K562 (cell line): ENCODE data around the gene BAZ2A. TPM values are rescaled to one million over a fixed set of nuclear protein-coding genes. Genes with fewer than 3 reads are reported as not detected.
A peak's percentile ranks its signal among the peaks of the same experiment; 100 is the strongest.

Experiments
- ATAC-seq: fragments of 200-7000 bp; cut with Tn5 transposase; 3 replicates; pipeline ENCODE4 v1.9.1; 2020; ENCODE audit warnings: moderate library complexity
- BruUV-seq: library from RNA; stranded (reverse); fragments of 400-500 nt; replicated peaks from 2 replicates; lab custom pipeline; 2021; lab: Mats Ljungman, UMichigan
- CTCF ChIA-PET: fragments of 300-600 bp; formaldehyde crosslinking; extraction: SDS; loops from one replicate; lab custom pipeline; 2021; ENCODE audit warnings: low intra/inter-chr PET ratio; lab: Yijun Ruan, JAX
- POLR2A ChIA-PET: fragments of 300-600, 350-650 bp; sonication (Branson Sonifier 250); formaldehyde crosslinking; extraction: SDS; loops from one replicate; lab custom pipeline; 2021; ENCODE audit warnings: antibody characterized with exemption, inconsistent platforms; lab: Yijun Ruan, JAX
- DNase-seq, 4 experiments: peaks; one replicate each; pipeline versions ENCODE4 v3.0.0 to v3.0.0-alpha.2; 2011 to 2018; ENCODE audit warnings: low spot score in 3 of 4, mixed read lengths in 3 of 4; ENCODE audit errors: extremely low read depth in 1 of 4
- FAIRE-seq: peaks from 2 replicates; lab custom pipeline; 2011; peaks lifted over from hg19 to GRCh38; lab: Jason Lieb, UNC
- H2AFZ ChIP-seq: 2 replicates; pipeline ENCODE4 v1.6.0; 2011; ENCODE audit warnings: low read depth, low read length, control low read depth, inconsistent platforms
- H3K27ac ChIP-seq: fragments of 200-600 bp; 3 replicates; pipeline ENCODE4 v1.8.0; 2011; ENCODE audit warnings: low read depth, mild to moderate bottlenecking, control low read depth, inconsistent platforms, low read length, moderate library complexity, mixed read lengths; ENCODE audit errors: extremely low read depth
- H3K27me3 ChIP-seq, 2 experiments: fragments of 300-600 bp in 1 of 2; 2 replicates in 1 of 2; 3 replicates in 1 of 2; pipeline versions ENCODE4 v1.6.0 to v1.8.0; 2011; ENCODE audit warnings: inconsistent platforms in 2 of 2, low read length in 2 of 2, mild to moderate bottlenecking in 1 of 2, mixed read lengths in 1 of 2, moderate library complexity in 1 of 2; ENCODE audit not compliant: control insufficient read depth in 2 of 2, insufficient read depth in 2 of 2
- H3K36me3 ChIP-seq: fragments of 300-600 bp; 3 replicates; pipeline ENCODE4 v1.8.0; 2011; ENCODE audit warnings: mild to moderate bottlenecking, low read length, inconsistent platforms; ENCODE audit not compliant: control insufficient read depth, insufficient read depth
- H3K4me1 ChIP-seq, 2 experiments: fragments of 200-600 bp in 1 of 2; replicated peaks in 1 of 2; 2 replicates in 1 of 2; 3 replicates in 1 of 2; pipeline versions ENCODE4 v1.5.1 to v1.8.0; 2011; ENCODE audit warnings: inconsistent platforms in 2 of 2, low read length in 2 of 2, mild to moderate bottlenecking in 1 of 2, mixed read lengths in 1 of 2, moderate library complexity in 1 of 2; ENCODE audit not compliant: control insufficient read depth in 2 of 2, insufficient read depth in 2 of 2
- H3K4me2 ChIP-seq: 2 replicates; pipeline ENCODE4 v1.6.1; 2011; ENCODE audit warnings: low read length, control low read depth, inconsistent platforms, mixed read lengths; ENCODE audit not compliant: insufficient read depth
- H3K4me3 ChIP-seq: fragments of 200-600 bp; sonication (generic), shearing (Covaris generic); 2 replicates; pipeline ENCODE4 v1.5.1; 2016; ENCODE audit warnings: control low read depth, inconsistent platforms
- H3K79me2 ChIP-seq: fragments of 200-600 bp; 3 replicates; pipeline ENCODE4 v1.8.0; 2011; ENCODE audit warnings: low read length, inconsistent platforms; ENCODE audit not compliant: control insufficient read depth, insufficient read depth
- H3K9ac ChIP-seq, 2 experiments: 2 replicates each; pipeline versions ENCODE4 v1.6.0 to v1.6.1; 2011; ENCODE audit warnings: low read depth in 2 of 2, low read length in 2 of 2, control low read depth in 1 of 2, inconsistent platforms in 1 of 2, mild to moderate bottlenecking in 1 of 2, mixed read lengths in 1 of 2; ENCODE audit not compliant: insufficient read depth in 1 of 2
- H3K9me1 ChIP-seq: one replicate; pipeline ENCODE4 v1.6.0; 2011; ENCODE audit warnings: inconsistent platforms, mild to moderate bottlenecking, low read length, moderate library complexity; ENCODE audit not compliant: control insufficient read depth, insufficient read depth
- H3K9me3 ChIP-seq: replicated peaks from 2 replicates; pipeline ENCODE4 v1.5.1; 2011; ENCODE audit warnings: low read depth, low read length, inconsistent platforms; ENCODE audit not compliant: control insufficient read depth, insufficient read depth
- H4K20me1 ChIP-seq: replicated peaks from 2 replicates; pipeline ENCODE4 v1.6.1; 2011; ENCODE audit warnings: low read length, inconsistent platforms, mixed read lengths; ENCODE audit not compliant: control insufficient read depth, insufficient read depth
- DLX4 ChIP-seq: fragments of 250-450 bp; sonication (Bioruptor Pico); IDR thresholded peaks from 2 replicates; pipeline ENCODE4 v1.6.1; 2021; ENCODE audit warnings: mild to moderate bottlenecking
- HINFP ChIP-seq: fragments of 450-650 bp; conservative IDR thresholded peaks from 2 replicates; pipeline ENCODE4 v1.6.1; 2016; ENCODE audit warnings: missing genetic modification characterization, low read depth, mild to moderate bottlenecking, control low read depth, missing compliant biosample characterization
- MAZ ChIP-seq, 2 experiments: fragments of 450-650 bp in 1 of 2; sonication (generic) in 1 of 2; formaldehyde crosslinking; IDR thresholded peaks in 1 of 2; conservative IDR thresholded peaks in 1 of 2; 2 replicates each; pipeline versions ENCODE4 v1.4.0 to v1.5.0; 2020; ENCODE audit warnings: mild to moderate bottlenecking in 1 of 2, missing genetic modification reagents in 1 of 2
- MIER1 ChIP-seq: fragments of 450-650 bp; IDR thresholded peaks from 2 replicates; pipeline ENCODE4 v1.6.1; 2016; ENCODE audit warnings: antibody characterized with exemption, mild to moderate bottlenecking, low read depth
- MNT ChIP-seq, 2 experiments: fragments of 450-650 bp; conservative IDR thresholded peaks; 2 replicates each; pipeline ENCODE4 v1.6.1; 2017; ENCODE audit warnings: mild to moderate bottlenecking in 2 of 2, moderate library complexity in 2 of 2
- MYBL2 ChIP-seq, 2 experiments: fragments of 450-650 bp in 1 of 2; sonication (generic) in 1 of 2; formaldehyde crosslinking in 1 of 2; IDR thresholded peaks; 2 replicates each; pipeline versions ENCODE4 v1.6.1 to v1.8.1; 2017 to 2022; ENCODE audit warnings: borderline replicate concordance in 1 of 2, inconsistent platforms in 1 of 2, low read depth in 1 of 2, mild to moderate bottlenecking in 1 of 2, missing genetic modification reagents in 1 of 2, moderate library complexity in 1 of 2
- NCOA4 ChIP-seq: fragments of 450-650 bp; IDR thresholded peaks from 2 replicates; pipeline ENCODE4 v1.6.1; 2018; ENCODE audit warnings: mild to moderate bottlenecking; ENCODE audit not compliant: partially characterized antibody
- RBFOX2 ChIP-seq: fragments of 200-400 bp; formaldehyde crosslinking; IDR thresholded peaks from 2 replicates; pipeline ENCODE4 v1.6.1; 2017; ENCODE audit warnings: low read depth, mild to moderate bottlenecking, low read length, moderate library complexity
- WHSC1 ChIP-seq: IDR thresholded peaks from one replicate; pipeline ENCODE4 v1.6.1; 2012; ENCODE audit warnings: low read length, control low read depth, inconsistent platforms
- ZFX ChIP-seq: sonication (generic); formaldehyde crosslinking; IDR thresholded peaks from 2 replicates; pipeline ENCODE4 v1.8.0; 2022; ENCODE audit warnings: mild to moderate bottlenecking, missing genetic modification reagents, moderate library complexity
- ZNF263 ChIP-seq: sonication (generic); formaldehyde crosslinking; IDR thresholded peaks from 2 replicates; pipeline ENCODE4 v1.8.0; 2022; ENCODE audit warnings: mild to moderate bottlenecking, missing genetic modification reagents, borderline replicate concordance
- WGBS: fragments of 100-300 bp; shearing (Covaris generic); methylation state at CpG from one replicate; pipeline ENCODE4 v1.1.6; 2016; ENCODE audit warnings: low coverage, mixed read lengths; ENCODE audit not compliant: insufficient coverage; ENCODE audit errors: missing lambda C conversion rate; 5-methylcytosine and 5-hydroxymethylcytosine counted together
- in situ Hi-C: fragments of 300-500 bp; cut with MboI; formaldehyde crosslinking; loops from 4 replicates; pipeline ENCODE4 v1.15.0; 2018; ENCODE audit warnings: inconsistent platforms, mixed read lengths
- intact Hi-C: fragments of 100-400 bp; cut with micrococcal nuclease; formaldehyde crosslinking; loops from 2 replicates; pipeline ENCODE4 v1.14.2; 2022
- polyA plus RNA-seq, 8 experiments: library from polyadenylated mRNA; depleted of rRNA in 4 of 8; stranded (reverse) in 5 of 8; unstranded in 3 of 8; fragments of >200 nt; fragmentation: Nextera tagmentation in 2 of 8; fragmentation: Illumina TruSeq in 1 of 8; extraction: Ambion mirVana in 2 of 8; extraction: Trizol in 1 of 8; gene quantifications; 2 replicates each; pipeline versions ENCODE4 v1.2.1 to v1.2.3, GENCODE V29; 2011 to 2014; ENCODE audit warnings: inconsistent platforms in 1 of 8, missing spikeins in 1 of 8
- total RNA-seq, 7 experiments: library from RNA; depleted of rRNA in 6 of 7; stranded (reverse); fragments of >200 nt in 6 of 7; fragmentation: Illumina TruSeq in 2 of 7; extraction: Trizol in 2 of 7; gene quantifications; 2 replicates each; pipeline versions ENCODE4 v1.2.1 to v1.2.3, GENCODE V29; 2011 to 2021; ENCODE audit warnings: low replicate concordance in 1 of 7

The BAZ2A gene
- total and polyA plus RNA-seq, 9 of the 15 experiments (the other 6 are each of a cell fraction or from before 2014, with no cell fraction given), result 4.5 to 86.4 (median 26.2) TPM

- TF ChIP-seq MNT (conservative IDR thresholded peaks at IDR 0.05), result peak in 1 of 2 experiments; percentile 50; a peak in 1 of 4 replicates
- peak; percentile 44; the same call in 1 of the 2 replicates for TF ChIP-seq ZNF263 (CRISPR knock-in tag)
- no peak for TF ChIP-seq WHSC1
These were observed 1.9 kb upstream of the BAZ2A start (continued) for GRCh38 chr12:56631790-56632700.

GRCh38 chr12:56629459-56630179 lies 507 bp downstream of the BAZ2A start:
- H3K36me3 ChIP-seq, result peaks cover 39% of the 10 kb centered on the region
- H2AFZ ChIP-seq, result peak overlapping the region; percentile 59
- 0 out of 2 replicates have a peak, but pooled peaks cover 9% of the 10 kb centered on the region for H4K20me1 ChIP-seq
- H3K27me3 ChIP-seq, result no peaks in the 10 kb centered on the region
- 0% methylated on average over 24 of the region's 46 CpGs for WGBS
- peaks cover 2% of the 10 kb centered on the region for H3K9me1 ChIP-seq
- CTCF ChIA-PET, result interaction anchor here (0.6 kb wide), 1 partner anchor 496 kb away, joined by 4 read pairs; no protein-coding TSS in a partner anchor
- peak overlapping the region; percentile 89 for H3K27ac ChIP-seq
- H3K4me3 ChIP-seq, result peak overlapping the region; percentile 100
- H3K4me1 ChIP-seq, result peaks cover 34 to 42% of the 10 kb centered on the region in 2 experiments
- POLR2A ChIA-PET, result interaction anchor here (0.6 to 1.5 kb wide), 3 partner anchors 11 to 19 kb away, joined by 3 to 4 read pairs (median 3); no protein-coding TSS in a partner anchor
- in situ Hi-C loops (no loop called here), intact Hi-C loops (loop anchor here (10.0 kb wide), 3 partner anchors 265 to 455 kb away; partner anchors contain the start of genes APOF, NAB2, STAT2 and ZBTB39)
- H3K79me2 ChIP-seq, result peaks cover 96% of the 10 kb centered on the region
- BruUV-seq, result no TSS peak
- H3K9me3 ChIP-seq, result no peaks in the 10 kb centered on the region
- H3K4me2 ChIP-seq, result peak overlapping the region; percentile 98
- peak; percentile 45 to 64 (median 60) for DNase-seq
- peak overlapping the region; percentile 90 to 96 for H3K9ac ChIP-seq
- FAIRE-seq, result no peak
- peak; percentile 53 for ATAC-seq
- TF ChIP-seq HINFP (tag) (no peak), NCOA4 (no peak), MYBL2 (IDR thresholded peaks at IDR 0.05; ENCODE audit: low read depth) (no peak), MYBL2 (CRISPR knock-in tag; IDR thresholded peaks at IDR 0.05; ENCODE audit: borderline replicate concordance) (no peak), MAZ (CRISPR knock-in tag; conservative IDR thresholded peaks at IDR 0.05 in 1 of 2, IDR thresholded peaks at IDR 0.05 in 1 of 2) (0 out of 4 replicates have a peak, but pooled peaks of 1 of the 2 experiments have one; percentile 3), MIER1 (no peak), ZFX (CRISPR knock-in tag) (peak; percentile 46; the same call in 1 of the 2 replicates), DLX4 (no peak), RBFOX2 (peak; percentile 67)
